DMS114 treated with DMSO at 0.1 percent for 48 hours (cell line): ENCODE results near the gene CDK10.
A peak's percentile ranks its signal among the peaks of the same experiment; 100 is the strongest.
"Not testable (repeated sequence)": the region's sequence is repeated elsewhere in the genome, so short reads cannot be mapped to it uniquely, and the experiment has no call there.

Experiments
- DNase-seq: peaks from one replicate; lab custom pipeline; 2025; ENCODE audit not compliant: unreplicated experiment; lab: John Stamatoyannopoulos, UW

CDK10 gene

DNA sequence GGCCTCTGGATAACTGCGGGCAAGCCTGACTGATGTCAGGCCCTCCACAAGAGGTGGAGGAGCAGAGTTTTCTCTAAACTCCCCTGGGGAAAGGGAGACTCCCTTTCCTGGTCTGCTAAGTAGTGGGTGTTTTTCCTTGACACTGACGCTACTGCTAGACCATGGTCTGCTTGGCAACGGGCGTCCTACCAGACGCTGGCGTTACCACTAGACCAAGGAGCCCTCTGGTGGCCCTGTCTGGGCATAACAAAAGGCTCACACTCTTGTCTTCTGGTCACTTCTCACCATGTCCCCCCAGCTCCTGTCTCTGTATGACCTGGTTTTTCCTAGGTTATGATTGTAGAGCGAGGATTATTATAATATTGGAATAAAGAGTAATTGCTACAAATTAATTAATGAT is 19.5 kb upstream of the CDK10 start:
- DNase-seq = peak; percentile 62

- DNase-seq = no peak
Observed at GRCh38 chr16:89667633-89668032, 18.9 kb upstream of the CDK10 start.

DNA sequence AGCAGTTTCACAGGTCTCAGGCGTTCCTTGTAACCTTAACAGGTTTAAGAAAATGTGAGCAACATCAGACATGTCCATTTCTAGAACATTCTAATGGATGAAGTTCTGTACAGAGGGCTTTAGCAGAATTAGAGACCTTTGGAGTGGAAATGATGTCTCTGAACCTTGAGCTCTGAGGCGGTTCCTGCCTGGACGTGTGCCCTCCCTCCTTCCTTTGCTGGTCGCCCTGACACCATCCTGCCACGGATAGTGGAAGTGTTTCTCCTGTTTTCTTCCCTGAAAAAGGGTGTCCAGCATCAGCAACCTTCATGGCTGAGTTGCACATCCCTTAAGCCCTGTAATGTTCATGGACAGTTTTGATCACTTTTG is 17.7 kb upstream of the CDK10 start:
- DNase-seq = no peak

- DNase-seq = no peak
Observed at GRCh38 chr16:89669755-89670154, 16.7 kb upstream of the CDK10 start.

GRCh38 chr16:89670496-89671431 is 15.7 kb upstream of the CDK10 start:
- DNase-seq = no peak

- DNase-seq = not testable (repeated sequence)
Observed at GRCh38 chr16:89671565-89671964, 14.9 kb upstream of the CDK10 start.

GRCh38 chr16:89672177-89672941 is 14.1 kb upstream of the CDK10 start:
- DNase-seq = no peak

DNA sequence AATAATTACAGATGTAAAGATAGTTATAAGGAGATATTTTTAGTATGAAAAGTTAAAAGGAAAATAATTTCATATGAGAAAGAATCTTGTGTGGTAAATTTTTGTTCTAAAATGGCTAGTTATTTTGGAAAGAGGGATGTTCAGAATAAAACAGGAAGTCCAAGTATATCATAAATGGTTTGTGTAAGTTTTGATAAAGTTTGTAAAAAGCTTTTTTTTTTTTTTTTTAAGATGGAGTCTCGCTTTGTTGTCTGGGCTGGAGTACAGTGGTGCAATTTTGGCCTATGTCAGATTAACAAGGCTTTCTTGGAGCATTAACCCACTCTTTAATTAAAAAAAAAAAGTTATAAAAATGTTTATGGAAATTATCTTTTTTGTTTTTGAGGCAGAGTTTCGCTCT is 8.2 kb upstream of the CDK10 start:
- DNase-seq = no peak

DNA sequence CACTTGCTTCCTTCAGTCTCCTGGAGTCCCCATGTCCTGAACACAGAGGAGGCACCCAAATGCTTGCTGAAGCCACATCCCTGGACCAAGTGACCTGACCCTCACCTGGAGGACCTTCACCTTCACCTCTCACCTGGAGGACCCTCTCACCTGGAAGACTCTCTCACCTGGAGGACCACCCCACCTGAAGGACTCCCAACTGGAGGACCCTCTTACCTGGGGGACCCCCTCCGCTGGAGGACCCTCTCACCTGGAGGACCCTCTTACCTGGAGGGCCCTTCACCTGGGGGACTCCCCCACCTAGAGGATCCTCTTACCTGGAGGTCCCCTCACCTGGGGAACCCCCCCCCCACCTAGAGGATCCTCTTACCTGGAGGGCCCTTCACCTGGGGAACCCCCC is 573 bp upstream of the CDK10 start:
- DNase-seq = no peak

DNA sequence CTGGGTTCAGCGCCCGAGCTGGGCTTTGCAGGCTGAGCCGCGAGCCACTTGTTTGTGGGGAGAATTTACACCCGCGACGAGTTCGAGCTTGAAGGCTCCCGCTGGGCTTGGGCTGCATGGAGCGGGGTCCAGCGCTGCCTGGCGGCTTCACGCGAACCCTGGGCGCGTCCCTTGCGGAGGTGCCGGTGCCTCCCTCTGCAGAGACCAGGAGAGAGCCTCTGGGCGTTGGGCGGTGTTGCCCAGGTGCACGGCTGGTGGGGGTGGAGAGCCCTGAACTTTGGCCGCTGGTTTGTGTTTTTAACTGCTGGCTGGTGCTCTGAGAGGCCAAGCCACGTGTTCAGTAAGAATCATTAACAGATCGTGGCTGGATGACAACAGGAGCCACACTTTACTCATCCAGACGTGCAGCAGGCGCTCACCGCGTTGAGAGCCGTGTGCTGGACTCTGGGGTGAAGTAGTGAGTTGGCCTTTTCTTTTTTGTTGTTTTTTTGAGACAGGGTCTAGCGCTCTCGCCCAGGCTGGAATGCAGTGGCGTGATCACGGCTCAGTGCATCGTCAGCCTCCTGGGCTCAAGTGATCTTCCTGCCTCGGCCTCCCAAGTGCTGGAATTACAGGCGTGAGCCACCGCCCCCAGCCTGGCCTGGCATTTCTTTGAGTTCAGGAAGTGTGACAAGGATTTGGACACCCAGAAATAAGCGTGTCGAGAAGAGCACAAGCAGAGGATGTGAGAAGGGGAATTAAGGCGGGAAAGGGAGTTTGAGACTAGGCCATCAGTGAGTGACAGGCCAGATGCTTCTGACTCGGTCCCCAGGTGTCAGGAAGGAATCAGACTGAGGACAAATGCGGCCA is 827 bp downstream of the CDK10 start:
- DNase-seq = no peak

- no peak for DNase-seq
Observed at GRCh38 chr16:89688395-89688794, 1.9 kb downstream of the CDK10 start.

DNA sequence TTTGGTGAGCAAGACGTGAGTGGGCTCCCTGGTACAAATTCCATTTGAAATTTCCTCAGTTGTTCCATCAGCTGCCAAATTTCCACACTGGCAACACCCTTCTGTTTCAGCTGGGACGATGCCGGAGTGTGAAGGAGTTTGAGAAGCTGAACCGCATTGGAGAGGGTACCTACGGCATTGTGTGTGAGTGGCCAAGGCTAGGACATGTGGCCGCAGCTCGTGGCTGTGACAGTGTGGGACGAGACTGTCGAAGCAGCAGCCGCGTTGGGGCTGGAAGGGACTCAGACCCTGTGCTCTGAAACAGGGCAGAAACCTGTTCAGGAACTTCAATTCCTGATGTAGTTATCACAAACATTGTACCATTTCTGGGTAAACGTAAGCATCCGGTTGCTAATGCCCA is 2.7 kb downstream of the CDK10 start:
- DNase-seq = no peak

DNA sequence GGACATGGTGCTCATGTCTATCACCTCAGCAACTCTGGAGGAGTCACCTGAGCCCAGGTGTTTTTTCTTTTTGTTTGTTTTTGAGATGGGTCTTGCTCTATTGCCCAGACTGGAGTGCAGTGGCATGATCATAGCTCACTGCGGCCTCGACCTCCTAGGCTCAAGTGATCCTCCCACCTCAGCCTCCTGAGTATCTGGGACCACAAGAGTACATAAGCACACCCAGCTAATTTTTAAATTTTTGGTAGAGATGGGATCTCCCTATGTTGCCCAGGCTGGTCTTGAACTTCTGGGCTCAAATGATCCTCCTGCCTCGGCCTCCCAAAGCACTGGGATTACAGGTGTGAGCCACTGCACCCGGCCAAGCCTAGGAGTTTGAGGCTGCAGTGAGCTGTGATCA is 3.1 kb downstream of the CDK10 start:
- DNase-seq = not testable (repeated sequence)

DNA sequence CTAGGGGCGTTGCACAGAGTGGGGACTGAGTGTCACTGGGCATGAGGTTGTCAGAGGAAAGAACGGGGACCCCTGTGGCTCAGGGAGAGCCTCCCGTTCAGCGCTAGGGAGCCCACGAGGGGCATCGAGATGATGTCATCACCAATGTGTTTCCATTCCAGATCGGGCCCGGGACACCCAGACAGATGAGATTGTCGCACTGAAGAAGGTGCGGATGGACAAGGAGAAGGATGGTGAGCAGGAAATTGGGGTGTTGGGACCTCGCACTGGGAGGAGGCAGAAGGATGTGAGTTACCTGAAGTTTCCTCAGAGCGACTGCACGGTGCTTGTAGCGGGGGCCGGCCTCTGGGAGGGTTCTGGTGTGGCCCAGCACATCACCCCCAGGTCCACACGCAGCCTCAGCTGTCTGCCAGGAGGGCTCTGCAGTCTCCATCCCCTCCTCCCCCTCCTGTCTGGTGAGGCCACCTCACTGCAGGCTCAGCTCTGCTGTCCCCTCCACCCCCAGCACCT is 4.0 kb downstream of the CDK10 start:
- no peak for DNase-seq

- DNase-seq = no peak
Observed at GRCh38 chr16:89691231-89691985, 4.9 kb downstream of the CDK10 start.

GRCh38 chr16:89691986-89692569 is 5.6 kb downstream of the CDK10 start:
- no peak for DNase-seq

GRCh38 chr16:89693289-89693731 is 6.8 kb downstream of the CDK10 start:
- DNase-seq = no peak

DNA sequence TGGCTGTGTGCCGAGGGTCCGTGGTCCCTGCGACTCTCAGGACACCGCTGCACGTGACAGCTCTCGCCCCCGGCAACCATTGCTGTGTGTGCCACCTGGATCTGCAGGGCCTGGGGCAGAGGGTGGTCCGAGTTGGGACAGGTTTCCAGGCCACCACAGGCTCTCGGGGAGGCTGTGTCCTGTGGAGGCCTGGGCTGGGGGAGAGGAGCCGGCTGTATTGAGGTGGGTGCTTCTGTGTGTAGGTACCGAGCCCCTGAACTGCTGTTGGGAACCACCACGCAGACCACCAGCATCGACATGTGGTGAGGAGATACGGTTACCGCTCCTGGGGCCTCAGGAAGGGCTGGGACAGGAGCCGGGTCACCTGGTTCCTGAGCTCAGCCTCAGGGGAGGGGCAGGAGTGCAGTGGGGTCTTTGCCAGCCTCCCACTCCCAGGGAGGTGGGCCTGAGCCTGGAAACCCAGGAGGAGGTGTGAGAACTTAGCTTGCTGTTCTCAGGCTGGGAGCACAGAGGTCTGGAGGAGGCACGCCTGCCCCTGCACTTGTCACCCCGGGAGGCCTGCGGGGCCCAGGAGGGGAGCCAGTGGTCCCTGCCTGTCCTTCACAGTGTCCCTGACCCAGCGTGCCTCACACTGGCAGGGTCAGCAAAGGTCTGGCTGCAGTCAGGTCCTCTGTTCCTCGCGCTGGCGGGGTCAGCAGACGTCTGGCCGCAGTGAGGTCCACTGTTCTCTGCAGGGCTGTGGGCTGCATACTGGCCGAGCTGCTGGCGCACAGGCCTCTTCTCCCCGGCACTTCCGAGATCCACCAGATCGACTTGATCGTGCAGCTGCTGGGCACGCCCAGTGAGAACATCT is 7.7 kb downstream of the CDK10 start:
- DNase-seq = no peak

- not testable (repeated sequence) for DNase-seq
Observed at GRCh38 chr16:89694784-89695085, 8.2 kb downstream of the CDK10 start.
